Measurements from ENCODE around the gene FAHD2A.
"Not testable (repeated sequence)": the region's sequence is repeated elsewhere in the genome, so short reads cannot be mapped to it uniquely, and the experiment has no call there.

GRCh38 chr2:95435872-95436209 is 33.3 kb downstream of the FAHD2A start:
- TF ChIP-seq CTCF (conservative IDR thresholded peaks at IDR 0.05 in 1 of 2, IDR thresholded peaks at IDR 0.05 in 1 of 2; ENCODE audit: extremely low read depth in 1 of 2, insufficient read depth in 1 of 2, low read depth in 1 of 2, low read length in 2 of 2); EZH2 (IDR thresholded peaks at IDR 0.05; ENCODE audit: borderline replicate concordance, low read length): not testable (repeated sequence)
